Gastroesophageal sphincter (tissue), 4 donors: ENCODE measurements around the gene ABHD8. TPM values are rescaled to one million over a fixed set of nuclear protein-coding genes. Genes with fewer than 3 reads are reported as not detected.
"Not testable (repeated sequence)": the region's sequence is repeated elsewhere in the genome, so short reads cannot be mapped to it uniquely, and the experiment has no call there.

Experiments used
- ATAC-seq: fragments of 150-250 bp; one replicate; pipeline ENCODE4 v1.9.1; 2016; ENCODE audit warnings: mild to moderate bottlenecking, moderate library complexity
- H3K27ac ChIP-seq, 4 donors: fragments of 200-600 bp; sonication (generic) in 3 of 4; 1 replicate in 3 of 4; 2 replicates in 1 of 4; pipeline ENCODE4 v1.5.1; 2016 to 2019
- H3K27me3 ChIP-seq: fragments of 200-600 bp; sonication (generic); one replicate; pipeline ENCODE4 v1.5.1; 2019
- H3K36me3 ChIP-seq, 2 donors: fragments of 200-600 bp; sonication (generic); one replicate each; pipeline ENCODE4 v1.5.1; 2019; ENCODE audit warnings: control low read depth in 1 of 2
- H3K4me1 ChIP-seq, 3 donors: fragments of 200-600 bp; sonication (generic); 1 replicate in 2 of 3; 2 replicates in 1 of 3; pipeline ENCODE4 v1.5.1; 2016 to 2019; ENCODE audit warnings: control low read depth in 2 of 3
- H3K4me3 ChIP-seq, 2 donors: fragments of 200-600 bp; sonication (generic); one replicate each; pipeline ENCODE4 v1.5.1; 2019; ENCODE audit warnings: mild to moderate bottlenecking in 1 of 2, moderate library complexity in 1 of 2
- H3K9me3 ChIP-seq, 3 donors: fragments of 200-600 bp; sonication (generic); one replicate each; pipeline ENCODE4 v1.5.1; 2017 to 2019; ENCODE audit warnings: control low read depth in 2 of 3
- CTCF ChIP-seq, 4 experiments: fragments of 200-600 bp in 2 of 4; fragments of 450-650 bp in 2 of 4; sonication (generic) in 1 of 4; IDR thresholded peaks; one replicate each; pipeline ENCODE4 v1.5.1; 2017 to 2019; ENCODE audit warnings: antibody characterized with exemption in 4 of 4, mild to moderate bottlenecking in 2 of 4, moderate library complexity in 2 of 4
- EP300 ChIP-seq: sonication (generic); formaldehyde crosslinking; IDR thresholded peaks from one replicate; pipeline ENCODE4 v1.6.1; 2017; ENCODE audit warnings: antibody characterized with exemption, mild to moderate bottlenecking
- POLR2A ChIP-seq, 2 donors: fragments of 450-650 bp; IDR thresholded peaks; one replicate each; pipeline ENCODE4 v1.6.1; 2017; ENCODE audit warnings: antibody characterized with exemption in 2 of 2, mild to moderate bottlenecking in 2 of 2, moderate library complexity in 1 of 2
- POLR2AphosphoS5 ChIP-seq: sonication (generic); formaldehyde crosslinking; IDR thresholded peaks from one replicate; pipeline ENCODE4 v1.6.1; 2017; ENCODE audit warnings: antibody characterized with exemption
- WGBS, 2 donors: methylation state at CpG; one replicate each; pipeline ENCODE4 v1.1.5; 2018; ENCODE audit warnings: low coverage in 1 of 2; 5-methylcytosine and 5-hydroxymethylcytosine counted together
- total RNA-seq, 4 donors: library from RNA; depleted of rRNA; stranded (reverse); fragments of >200 nt; gene quantifications; one replicate each; pipeline ENCODE4 v1.1.0, GENCODE V29; 2016

ABHD8 gene
- total RNA-seq, 4 donors from 2014 or later = 13.2 to 34.4 (median 24.3) TPM

GRCh38 chr19:17296273-17296672 lies 7.0 kb downstream of the ABHD8 start:
- peaks cover 0 to 44% of the 10 kb centered on the region in 2 donors for H3K36me3 ChIP-seq
- ATAC-seq = no peak
- peaks cover 0 to 42% (median 7%) of the 10 kb centered on the region in 3 donors for H3K4me1 ChIP-seq
- no peaks in the 10 kb centered on the region for H3K9me3 ChIP-seq
- 35 to 36% methylated on average over 4 of the region's 4 CpGs for WGBS, 2 donors
- H3K4me3 ChIP-seq = no peak overlapping the region
- H3K27ac ChIP-seq = no peak overlapping the region
- TF ChIP-seq CTCF (IDR thresholded peaks at IDR 0.05) = no peak
- TF ChIP-seq POLR2A (IDR thresholded peaks at IDR 0.05) = no peak
- TF ChIP-seq POLR2AphosphoS5 = no peak
- TF ChIP-seq EP300 = no peak
- no peaks in the 10 kb centered on the region for H3K27me3 ChIP-seq

GRCh38 chr19:17295551-17295950 lies 7.7 kb downstream of the ABHD8 start:
- ATAC-seq, H3K9me3 ChIP-seq, H3K27ac ChIP-seq, H3K27me3 ChIP-seq, H3K4me3 ChIP-seq: not testable (repeated sequence)
- peaks cover 0 to 37% of the 10 kb centered on the region in 2 donors for H3K36me3 ChIP-seq
- 100% methylated on average over 5 of the region's 6 CpGs; no CpG with 5 or more reads in 1 of the 2 donors for WGBS, 2 donors
- H3K4me1 ChIP-seq = peaks cover 0 to 35% (median 7%) of the 10 kb centered on the region in 3 donors

GRCh38 chr19:17294051-17294891 lies 9.0 kb downstream of the ABHD8 start:
- peaks cover 0 to 29% of the 10 kb centered on the region in 2 donors for H3K36me3 ChIP-seq
- no peaks in the 10 kb centered on the region for H3K27me3 ChIP-seq
- no peak for ATAC-seq
- 71 to 85% methylated on average over 4 to 24 of the region's 48 CpGs for WGBS, 2 donors
- peak overlapping the region in 1 of 4 donors; percentile 54 for H3K27ac ChIP-seq
- peaks cover 0 to 33% (median 7%) of the 10 kb centered on the region in 3 donors for H3K4me1 ChIP-seq
- no peaks in the 10 kb centered on the region for H3K9me3 ChIP-seq
- no peak overlapping the region for H3K4me3 ChIP-seq
- no peak for TF ChIP-seq EP300
- no peak for TF ChIP-seq CTCF (IDR thresholded peaks at IDR 0.05)
- TF ChIP-seq POLR2A (IDR thresholded peaks at IDR 0.05) = no peak
- no peak for TF ChIP-seq POLR2AphosphoS5

GRCh38 chr19:17293605-17294004 lies 9.6 kb downstream of the ABHD8 start:
- ATAC-seq = no peak
- WGBS, 2 donors = 90% methylated on average over 8 to 13 of the region's 14 CpGs

More at GRCh38 chr19:17293605-17294004, 9.6 kb downstream of the ABHD8 start:
- TF ChIP-seq EP300 (no peak), CTCF (IDR thresholded peaks at IDR 0.05) (no peak), POLR2A (IDR thresholded peaks at IDR 0.05) (no peak), POLR2AphosphoS5 (no peak)
- H3K27ac ChIP-seq = peak overlapping the region in 2 of 4 donors; percentile 54 to 86
- H3K4me1 ChIP-seq = peaks cover 0 to 36% (median 7%) of the 10 kb centered on the region in 3 donors
- no peak overlapping the region for H3K4me3 ChIP-seq
- no peaks in the 10 kb centered on the region for H3K9me3 ChIP-seq
- H3K36me3 ChIP-seq = peaks cover 0 to 29% of the 10 kb centered on the region in 2 donors
- no peaks in the 10 kb centered on the region for H3K27me3 ChIP-seq
